ENCODE data around the gene OCA2.

The OCA2 gene

DNA sequence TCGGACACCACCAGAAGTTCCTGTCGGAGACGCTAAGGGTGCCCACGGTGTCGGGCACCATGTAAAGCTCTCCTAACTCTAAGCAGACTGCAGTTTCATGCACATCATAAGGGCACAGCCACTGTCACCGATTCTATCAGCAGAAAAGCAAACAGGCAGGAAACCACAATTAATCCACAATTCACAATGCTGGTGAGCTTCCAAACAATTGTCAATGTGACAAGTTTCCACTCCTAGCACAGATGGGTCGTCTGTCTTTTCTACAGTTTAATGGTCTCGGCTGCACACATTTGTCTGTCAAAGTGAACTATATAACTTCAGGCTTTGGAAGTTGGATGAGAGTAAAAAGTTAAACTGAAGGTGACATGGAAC is 8.8 kb upstream of the OCA2 start:
- Histone ChIP-seq H2AFZ (ENCODE audit: low read length) (no peak overlapping the region), H3K27me3 (ENCODE audit: insufficient read depth, low read length, poor library complexity, severe bottlenecking) (no peaks in the 10 kb centered on the region), H3K36me3 (ENCODE audit: insufficient read depth, low read length) (peaks cover 21% of the 10 kb centered on the region; the same call in 1 of the 2 replicates), H3K4me3 (ENCODE audit: low read length, poor library complexity, severe bottlenecking) (peak overlapping the region; percentile 20), H3K79me2 (ENCODE audit: insufficient read depth, low read length) (no peaks in the 10 kb centered on the region), H3K9ac (ENCODE audit: low read depth, low read length, poor library complexity, severe bottlenecking) (no peak overlapping the region), H3K9me2 (replicated peaks; ENCODE audit: low read depth, low read length) (no peaks in the 10 kb centered on the region), H3K9me3 (ENCODE audit: insufficient read depth, low read depth, low read length) (no peaks in the 10 kb centered on the region), H3K4me2 (ENCODE audit: low read depth, low read length, poor library complexity, severe bottlenecking) (peak overlapping the region; percentile 42), H3F3A (ENCODE audit: low read depth) (0 out of 2 replicates have a peak, but pooled peaks cover 3% of the 10 kb centered on the region), H4K20me1 (ENCODE audit: insufficient read depth, low read length, poor library complexity, severe bottlenecking) (no peaks in the 10 kb centered on the region), H3K4me1 (ENCODE audit: insufficient read depth, low read length, poor library complexity, severe bottlenecking) (no peaks in the 10 kb centered on the region)
- no peak for TF ChIP-seq EZH2phosphoT487 (IDR thresholded peaks at IDR 0.05; ENCODE audit: borderline replicate concordance)
- TF ChIP-seq, protein P1, sequence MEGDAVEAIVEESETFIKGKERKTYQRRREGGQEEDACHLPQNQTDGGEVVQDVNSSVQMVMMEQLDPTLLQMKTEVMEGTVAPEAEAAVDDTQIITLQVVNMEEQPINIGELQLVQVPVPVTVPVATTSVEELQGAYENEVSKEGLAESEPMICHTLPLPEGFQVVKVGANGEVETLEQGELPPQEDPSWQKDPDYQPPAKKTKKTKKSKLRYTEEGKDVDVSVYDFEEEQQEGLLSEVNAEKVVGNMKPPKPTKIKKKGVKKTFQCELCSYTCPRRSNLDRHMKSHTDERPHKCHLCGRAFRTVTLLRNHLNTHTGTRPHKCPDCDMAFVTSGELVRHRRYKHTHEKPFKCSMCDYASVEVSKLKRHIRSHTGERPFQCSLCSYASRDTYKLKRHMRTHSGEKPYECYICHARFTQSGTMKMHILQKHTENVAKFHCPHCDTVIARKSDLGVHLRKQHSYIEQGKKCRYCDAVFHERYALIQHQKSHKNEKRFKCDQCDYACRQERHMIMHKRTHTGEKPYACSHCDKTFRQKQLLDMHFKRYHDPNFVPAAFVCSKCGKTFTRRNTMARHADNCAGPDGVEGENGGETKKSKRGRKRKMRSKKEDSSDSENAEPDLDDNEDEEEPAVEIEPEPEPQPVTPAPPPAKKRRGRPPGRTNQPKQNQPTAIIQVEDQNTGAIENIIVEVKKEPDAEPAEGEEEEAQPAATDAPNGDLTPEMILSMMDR (conservative IDR thresholded peaks at IDR 0.05; ENCODE audit: low read length), result no peak

DNA sequence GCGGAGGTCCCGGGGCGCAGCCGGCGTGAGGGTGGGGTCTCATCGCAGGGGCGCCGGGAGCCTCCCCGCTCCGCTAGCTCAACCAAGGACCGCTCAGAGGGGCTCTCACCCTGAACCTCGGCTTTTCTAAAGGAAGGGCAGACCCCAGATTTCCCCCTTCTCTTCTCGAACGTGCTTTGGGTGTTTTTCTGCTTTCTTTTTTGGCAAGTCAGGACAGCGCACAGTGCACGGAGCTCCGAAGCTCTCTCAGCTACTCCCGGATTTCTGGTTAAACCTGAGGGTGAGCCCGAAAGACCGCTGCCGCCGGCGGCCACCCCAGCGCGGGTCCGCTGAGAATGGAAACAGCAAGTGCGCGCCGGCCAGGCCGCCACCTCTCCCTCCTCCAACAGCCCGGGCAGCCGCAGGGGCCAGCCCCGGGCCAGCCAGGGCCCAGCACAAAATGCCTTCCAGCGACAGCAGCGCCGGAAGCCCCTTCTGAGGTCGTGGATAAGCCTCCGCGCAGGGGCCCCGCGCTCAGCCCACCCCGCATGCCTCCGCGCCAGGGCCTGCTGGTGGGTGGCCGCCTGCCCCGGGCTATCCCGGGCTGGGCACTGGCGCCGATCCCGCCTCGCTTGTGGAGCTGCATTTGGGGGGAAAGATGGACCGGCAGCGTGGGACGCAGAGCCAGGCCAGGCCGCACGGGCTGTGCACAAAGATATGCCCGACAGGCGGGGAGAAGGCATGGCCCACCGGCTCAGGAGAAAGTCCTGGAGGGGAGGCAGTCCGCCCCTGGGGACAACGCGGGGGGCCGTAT is 8.2 kb upstream of the OCA2 start:
- peak overlapping the region; percentile 20 for H3K4me3 ChIP-seq (ENCODE audit: low read length, poor library complexity, severe bottlenecking)
- peak overlapping the region; percentile 42 for H3K4me2 ChIP-seq (ENCODE audit: low read depth, low read length, poor library complexity, severe bottlenecking)
- H2AFZ ChIP-seq (ENCODE audit: low read length), result no peak overlapping the region
- no peak for TF ChIP-seq EZH2phosphoT487 (IDR thresholded peaks at IDR 0.05; ENCODE audit: borderline replicate concordance)
- TF ChIP-seq, protein P1 (conservative IDR thresholded peaks at IDR 0.05; ENCODE audit: low read length), result no peak
- no peak overlapping the region for H3K9ac ChIP-seq (ENCODE audit: low read depth, low read length, poor library complexity, severe bottlenecking)
- no peaks in the 10 kb centered on the region for H4K20me1 ChIP-seq (ENCODE audit: insufficient read depth, low read length, poor library complexity, severe bottlenecking)
- no peaks in the 10 kb centered on the region for H3K27me3 ChIP-seq (ENCODE audit: insufficient read depth, low read length, poor library complexity, severe bottlenecking)
- H3K36me3 ChIP-seq (ENCODE audit: insufficient read depth, low read length), result peaks cover 15% of the 10 kb centered on the region; the same call in 1 of the 2 replicates
- H3K9me2 ChIP-seq (replicated peaks; ENCODE audit: low read depth, low read length), result no peaks in the 10 kb centered on the region
- no peaks in the 10 kb centered on the region for H3K79me2 ChIP-seq (ENCODE audit: insufficient read depth, low read length)
- H3K4me1 ChIP-seq (ENCODE audit: insufficient read depth, low read length, poor library complexity, severe bottlenecking), result no peaks in the 10 kb centered on the region
- no peaks in the 10 kb centered on the region for H3K9me3 ChIP-seq (ENCODE audit: insufficient read depth, low read depth, low read length)
- H3F3A ChIP-seq (ENCODE audit: low read depth), result 0 out of 2 replicates have a peak, but pooled peaks cover 3% of the 10 kb centered on the region

DNA sequence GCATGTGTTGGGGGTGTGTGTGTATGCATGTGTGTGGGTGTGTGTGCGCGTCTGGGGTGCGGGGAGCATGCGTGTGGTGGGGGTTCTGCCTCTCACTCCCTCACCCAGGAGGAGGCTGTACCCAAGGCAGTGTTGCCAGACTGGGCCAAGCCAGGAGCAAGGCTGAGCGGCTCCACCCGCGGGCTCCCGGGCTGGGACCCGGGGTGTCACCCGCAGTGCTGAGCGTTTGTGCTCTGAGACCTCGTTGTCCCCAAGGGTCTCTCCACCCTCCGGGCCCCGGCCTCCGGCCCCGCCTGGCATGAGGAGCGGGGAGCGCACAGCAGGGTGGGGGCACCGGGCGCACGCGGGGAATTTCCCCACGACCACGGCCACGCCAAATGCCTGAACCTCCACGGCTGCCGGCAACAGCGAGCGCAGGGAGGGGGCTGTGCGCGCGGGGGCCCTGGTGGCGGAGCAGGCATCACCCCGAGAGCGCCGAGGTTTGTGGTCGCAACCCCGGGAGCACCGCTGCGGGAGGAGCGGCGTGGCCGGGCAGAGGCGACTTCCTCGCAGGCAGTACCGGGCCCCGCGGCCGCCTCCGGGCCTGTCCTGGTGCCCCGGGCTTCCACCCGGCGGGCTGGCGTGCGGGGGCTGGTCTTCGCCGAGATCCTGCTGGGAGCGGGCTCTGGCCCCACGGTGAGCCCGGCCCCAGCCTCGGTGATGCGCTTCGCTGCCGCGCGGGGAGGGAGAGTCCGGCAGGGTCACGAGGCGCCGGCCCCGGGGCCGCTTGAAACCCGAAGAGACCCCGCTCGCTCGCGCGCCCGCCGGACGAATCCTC is 7.4 kb upstream of the OCA2 start:
- H3K4me2 ChIP-seq (ENCODE audit: low read depth, low read length, poor library complexity, severe bottlenecking), result peak overlapping the region; percentile 42
- no peak overlapping the region for H2AFZ ChIP-seq (ENCODE audit: low read length)
- H3K79me2 ChIP-seq (ENCODE audit: insufficient read depth, low read length), result no peaks in the 10 kb centered on the region
- H3K9me2 ChIP-seq (replicated peaks; ENCODE audit: low read depth, low read length), result no peaks in the 10 kb centered on the region
- H3F3A ChIP-seq (ENCODE audit: low read depth), result 0 out of 2 replicates have a peak, but pooled peaks cover 3% of the 10 kb centered on the region
- H3K9ac ChIP-seq (ENCODE audit: low read depth, low read length, poor library complexity, severe bottlenecking), result no peak overlapping the region
- TF ChIP-seq EZH2phosphoT487 (IDR thresholded peaks at IDR 0.05; ENCODE audit: borderline replicate concordance), result no peak
- TF ChIP-seq, protein P1 (conservative IDR thresholded peaks at IDR 0.05; ENCODE audit: low read length), result no peak
- H4K20me1 ChIP-seq (ENCODE audit: insufficient read depth, low read length, poor library complexity, severe bottlenecking), result no peaks in the 10 kb centered on the region
- no peaks in the 10 kb centered on the region for H3K9me3 ChIP-seq (ENCODE audit: insufficient read depth, low read depth, low read length)
- peaks cover 7% of the 10 kb centered on the region; the same call in 1 of the 2 replicates for H3K36me3 ChIP-seq (ENCODE audit: insufficient read depth, low read length)
- no peak overlapping the region for H3K4me3 ChIP-seq (ENCODE audit: low read length, poor library complexity, severe bottlenecking)
- H3K27me3 ChIP-seq (ENCODE audit: insufficient read depth, low read length, poor library complexity, severe bottlenecking), result no peaks in the 10 kb centered on the region
- H3K4me1 ChIP-seq (ENCODE audit: insufficient read depth, low read length, poor library complexity, severe bottlenecking), result no peaks in the 10 kb centered on the region

Measured in Loucy (cell line).